ENCODE data around the gene PHF21B.
"Not testable (repeated sequence)": the region's sequence is repeated elsewhere in the genome, so short reads cannot be mapped to it uniquely, and the experiment has no call there.

PHF21B gene

GRCh38 chr22:44968736-44969135, 41.1 kb downstream of the PHF21B start:
- Histone ChIP-seq H3K9me3 (ENCODE audit: control insufficient read depth in 5 of 5, low read length in 5 of 5) (no peaks in the 10 kb centered on the region), H3K4me1 (ENCODE audit: control insufficient read depth in 5 of 5, insufficient read depth in 5 of 5, low read length in 5 of 5) (no peaks in the 10 kb centered on the region), H3K36me3 (ENCODE audit: control insufficient read depth in 5 of 5, insufficient read depth in 5 of 5, low read length in 5 of 5) (no peaks in the 10 kb centered on the region), H3K27me3 (ENCODE audit: control insufficient read depth in 5 of 5, insufficient read depth in 4 of 5, low read length in 5 of 5) (peaks cover 12 to 37% (median 30%) of the 10 kb centered on the region in 5 donors), H3K9ac (ENCODE audit: low read length in 5 of 5) (no peak overlapping the region), H3K27ac (ENCODE audit: low read depth, low read length) (no peak overlapping the region), H3K4me3 (ENCODE audit: low read depth in 1 of 5, low read length in 5 of 5) (no peak overlapping the region)

- Histone ChIP-seq H3K9me3 (ENCODE audit: control insufficient read depth in 5 of 5, low read length in 5 of 5) (no peaks in the 10 kb centered on the region), H3K27me3 (ENCODE audit: control insufficient read depth in 5 of 5, insufficient read depth in 4 of 5, low read length in 5 of 5) (peaks cover 12 to 31% (median 23%) of the 10 kb centered on the region in 5 donors), H3K27ac (ENCODE audit: low read depth, low read length) (no peak overlapping the region), H3K9ac (ENCODE audit: low read length in 5 of 5) (no peak overlapping the region), H3K4me1 (ENCODE audit: control insufficient read depth in 5 of 5, insufficient read depth in 5 of 5, low read length in 5 of 5) (no peaks in the 10 kb centered on the region), H3K4me3 (ENCODE audit: low read depth in 1 of 5, low read length in 5 of 5) (no peak overlapping the region), H3K36me3 (ENCODE audit: control insufficient read depth in 5 of 5, insufficient read depth in 5 of 5, low read length in 5 of 5) (no peaks in the 10 kb centered on the region)
These were observed 44.6 kb downstream of the PHF21B start for GRCh38 chr22:44965171-44965570.

- Histone ChIP-seq H3K4me1 (ENCODE audit: control insufficient read depth in 5 of 5, insufficient read depth in 5 of 5, low read length in 5 of 5) (no peaks in the 10 kb centered on the region), H3K36me3 (ENCODE audit: control insufficient read depth in 5 of 5, insufficient read depth in 5 of 5, low read length in 5 of 5) (no peaks in the 10 kb centered on the region), H3K9ac (ENCODE audit: low read length in 5 of 5) (no peak overlapping the region), H3K4me3 (ENCODE audit: low read depth in 1 of 5, low read length in 5 of 5) (no peak overlapping the region), H3K27ac (ENCODE audit: low read depth, low read length) (no peak overlapping the region), H3K9me3 (ENCODE audit: control insufficient read depth in 5 of 5, low read length in 5 of 5) (no peaks in the 10 kb centered on the region), H3K27me3 (ENCODE audit: control insufficient read depth in 5 of 5, insufficient read depth in 4 of 5, low read length in 5 of 5) (peaks cover 8 to 30% (median 26%) of the 10 kb centered on the region in 5 donors)
These were observed 45.1 kb downstream of the PHF21B start for GRCh38 chr22:44964722-44965078.

GRCh38 chr22:44963832-44964721, 45.7 kb downstream of the PHF21B start:
- Histone ChIP-seq H3K27me3 (ENCODE audit: control insufficient read depth in 5 of 5, insufficient read depth in 4 of 5, low read length in 5 of 5) (peaks cover 11 to 34% (median 28%) of the 10 kb centered on the region in 5 donors), H3K9ac (ENCODE audit: low read length in 5 of 5) (no peak overlapping the region), H3K36me3 (ENCODE audit: control insufficient read depth in 5 of 5, insufficient read depth in 5 of 5, low read length in 5 of 5) (no peaks in the 10 kb centered on the region), H3K4me1 (ENCODE audit: control insufficient read depth in 5 of 5, insufficient read depth in 5 of 5, low read length in 5 of 5) (no peaks in the 10 kb centered on the region), H3K9me3 (ENCODE audit: control insufficient read depth in 5 of 5, low read length in 5 of 5) (no peaks in the 10 kb centered on the region), H3K4me3 (ENCODE audit: low read depth in 1 of 5, low read length in 5 of 5) (no peak overlapping the region), H3K27ac (ENCODE audit: low read depth, low read length) (no peak overlapping the region)

- H3K4me1 ChIP-seq (ENCODE audit: control insufficient read depth in 5 of 5, insufficient read depth in 5 of 5, low read length in 5 of 5), result no peaks in the 10 kb centered on the region
- H3K9ac ChIP-seq (ENCODE audit: low read length in 5 of 5), result no peak overlapping the region
- H3K36me3 ChIP-seq (ENCODE audit: control insufficient read depth in 5 of 5, insufficient read depth in 5 of 5, low read length in 5 of 5), result no peaks in the 10 kb centered on the region
- no peak overlapping the region for H3K27ac ChIP-seq (ENCODE audit: low read depth, low read length)
- no peak overlapping the region for H3K4me3 ChIP-seq (ENCODE audit: low read depth in 1 of 5, low read length in 5 of 5)
- peaks cover 11 to 34% (median 26%) of the 10 kb centered on the region in 5 donors for H3K27me3 ChIP-seq (ENCODE audit: control insufficient read depth in 5 of 5, insufficient read depth in 4 of 5, low read length in 5 of 5)
- no peaks in the 10 kb centered on the region for H3K9me3 ChIP-seq (ENCODE audit: control insufficient read depth in 5 of 5, low read length in 5 of 5)
These were observed 46.9 kb downstream of the PHF21B start for GRCh38 chr22:44962741-44963454.

- H3K27me3 ChIP-seq (ENCODE audit: control insufficient read depth in 5 of 5, insufficient read depth in 4 of 5, low read length in 5 of 5), result peaks cover 11 to 39% (median 29%) of the 10 kb centered on the region in 5 donors
- not testable (repeated sequence) for H3K4me1 ChIP-seq (ENCODE audit: control insufficient read depth in 5 of 5, insufficient read depth in 5 of 5, low read length in 5 of 5); H3K36me3 ChIP-seq (ENCODE audit: control insufficient read depth in 5 of 5, insufficient read depth in 5 of 5, low read length in 5 of 5); H3K9ac ChIP-seq (ENCODE audit: low read length in 5 of 5); H3K4me3 ChIP-seq (ENCODE audit: low read depth in 1 of 5, low read length in 5 of 5); H3K9me3 ChIP-seq (ENCODE audit: control insufficient read depth in 5 of 5, low read length in 5 of 5); H3K27ac ChIP-seq (ENCODE audit: low read depth, low read length)
These were observed 48.1 kb downstream of the PHF21B start for GRCh38 chr22:44961682-44962081.

- H3K27me3 ChIP-seq (ENCODE audit: control insufficient read depth in 5 of 5, insufficient read depth in 4 of 5, low read length in 5 of 5), result peaks cover 7 to 40% (median 28%) of the 10 kb centered on the region in 5 donors
- H3K4me1 ChIP-seq (ENCODE audit: control insufficient read depth in 5 of 5, insufficient read depth in 5 of 5, low read length in 5 of 5), result no peaks in the 10 kb centered on the region
- H3K9me3 ChIP-seq (ENCODE audit: control insufficient read depth in 5 of 5, low read length in 5 of 5), result no peaks in the 10 kb centered on the region
- no peak overlapping the region for H3K27ac ChIP-seq (ENCODE audit: low read depth, low read length)
- H3K36me3 ChIP-seq (ENCODE audit: control insufficient read depth in 5 of 5, insufficient read depth in 5 of 5, low read length in 5 of 5), result no peaks in the 10 kb centered on the region
- H3K4me3 ChIP-seq (ENCODE audit: low read depth in 1 of 5, low read length in 5 of 5), result no peak overlapping the region
- no peak overlapping the region for H3K9ac ChIP-seq (ENCODE audit: low read length in 5 of 5)
These were observed 52.7 kb downstream of the PHF21B start for GRCh38 chr22:44956840-44957767.

- no peak overlapping the region for H3K4me3 ChIP-seq (ENCODE audit: low read depth in 1 of 5, low read length in 5 of 5)
- H3K27me3 ChIP-seq (ENCODE audit: control insufficient read depth in 5 of 5, insufficient read depth in 4 of 5, low read length in 5 of 5), result peaks cover 5 to 34% (median 25%) of the 10 kb centered on the region in 5 donors
- no peaks in the 10 kb centered on the region for H3K4me1 ChIP-seq (ENCODE audit: control insufficient read depth in 5 of 5, insufficient read depth in 5 of 5, low read length in 5 of 5)
- H3K9ac ChIP-seq (ENCODE audit: low read length in 5 of 5), result no peak overlapping the region
- H3K27ac ChIP-seq (ENCODE audit: low read depth, low read length), result no peak overlapping the region
- H3K9me3 ChIP-seq (ENCODE audit: control insufficient read depth in 5 of 5, low read length in 5 of 5), result peaks cover 0 to 12% (median 6%) of the 10 kb centered on the region in 5 donors
- no peaks in the 10 kb centered on the region for H3K36me3 ChIP-seq (ENCODE audit: control insufficient read depth in 5 of 5, insufficient read depth in 5 of 5, low read length in 5 of 5)
These were observed 54.7 kb downstream of the PHF21B start for GRCh38 chr22:44955102-44955501.

GRCh38 chr22:44954149-44954548, 55.7 kb downstream of the PHF21B start:
- Histone ChIP-seq H3K36me3 (ENCODE audit: control insufficient read depth in 5 of 5, insufficient read depth in 5 of 5, low read length in 5 of 5) (no peaks in the 10 kb centered on the region), H3K4me3 (ENCODE audit: low read depth in 1 of 5, low read length in 5 of 5) (no peak overlapping the region), H3K9ac (ENCODE audit: low read length in 5 of 5) (no peak overlapping the region), H3K9me3 (ENCODE audit: control insufficient read depth in 5 of 5, low read length in 5 of 5) (peaks cover 0 to 14% (median 6%) of the 10 kb centered on the region in 5 donors), H3K27me3 (ENCODE audit: control insufficient read depth in 5 of 5, insufficient read depth in 4 of 5, low read length in 5 of 5) (peaks cover 0 to 27% (median 16%) of the 10 kb centered on the region in 5 donors), H3K4me1 (ENCODE audit: control insufficient read depth in 5 of 5, insufficient read depth in 5 of 5, low read length in 5 of 5) (no peaks in the 10 kb centered on the region), H3K27ac (ENCODE audit: low read depth, low read length) (no peak overlapping the region)

All from subcutaneous abdominal adipose tissue (tissue), 5 donors.